OCI-LY3 (cell line): ENCODE data around the gene CCDC150.

ENCODE experiments used
- H2AFZ ChIP-seq: fragments of 200-600, 300-600 bp; shearing (Covaris generic); 2 replicates; pipeline ENCODE4 v1.6.0; 2014; ENCODE audit warnings: antibody characterized with exemption, low read depth, low read length
- H3K27ac ChIP-seq: fragments of 200-600, 300-600 bp; sonication (generic); 2 replicates; pipeline ENCODE4 v1.5.1; 2014; ENCODE audit warnings: mild to moderate bottlenecking, low read length, moderate library complexity, mixed read lengths
- H3K27me3 ChIP-seq: fragments of 200-600, 300-600 bp; sonication (generic); 2 replicates; pipeline ENCODE4 v1.6.1; 2014; ENCODE audit warnings: low read depth, low read length, mixed read lengths
- H3K36me3 ChIP-seq: fragments of 200-600, 300-600 bp; sonication (generic); replicated peaks from 2 replicates; pipeline ENCODE3; 2014; ENCODE audit warnings: low read depth, low read length, mixed read lengths
- H3K4me1 ChIP-seq: fragments of 300-600, 200-600 bp; sonication (generic); 2 replicates; pipeline ENCODE4 v1.6.1; 2014; ENCODE audit warnings: low read length, mixed read lengths
- H3K4me2 ChIP-seq: fragments of 200-600, 300-600 bp; sonication (generic); 2 replicates; pipeline ENCODE4 v1.6.1; 2014; ENCODE audit warnings: low read length, mixed read lengths
- H3K4me3 ChIP-seq: fragments of 300-600, 200-600 bp; sonication (generic); 2 replicates; pipeline ENCODE4 v1.5.1; 2014; ENCODE audit warnings: antibody characterized with exemption, mild to moderate bottlenecking, low read length, moderate library complexity
- H3K79me2 ChIP-seq: fragments of 300-600, 200-600 bp; shearing (Covaris generic); 2 replicates; pipeline ENCODE4 v1.6.1; 2014; ENCODE audit warnings: mild to moderate bottlenecking, low read length, mixed read lengths
- H3K9ac ChIP-seq: fragments of 300-600, 200-600 bp; shearing (Covaris generic); 2 replicates; pipeline ENCODE4 v1.6.0; 2014; ENCODE audit warnings: mild to moderate bottlenecking, low read length, moderate library complexity
- H3K9me3 ChIP-seq: fragments of 200-600, 300-600 bp; shearing (Covaris generic); 2 replicates; pipeline ENCODE4 v1.6.1; 2014; ENCODE audit warnings: low read length, mixed read lengths; ENCODE audit not compliant: insufficient read depth
- H4K20me1 ChIP-seq: fragments of 200-600, 300-600 bp; sonication (generic); 2 replicates; pipeline ENCODE4 v1.6.1; 2016; ENCODE audit warnings: low read length, mixed read lengths; ENCODE audit not compliant: insufficient read depth
- EZH2phosphoT487 ChIP-seq: fragments of 200-600 bp; shearing (Covaris generic); IDR thresholded peaks from 2 replicates; pipeline ENCODE4 v1.6.1; 2018; ENCODE audit warnings: antibody characterized with exemption, mixed run types, low read depth
- TF ChIP-seq, protein P1 (sequence below): fragments of 200-600, 300-600 bp; sonication (generic); IDR thresholded peaks from 2 replicates; pipeline ENCODE4 v1.5.1; 2014; ENCODE audit warnings: antibody characterized with exemption, low read length, low read depth

Gene CCDC150

GRCh38 chr2:196739031-196739430 lies 99.5 kb downstream of the CCDC150 start:
- Histone ChIP-seq H3K79me2 (no peaks in the 10 kb centered on the region), H3K36me3 (peaks cover 25% of the 10 kb centered on the region), H4K20me1 (no peaks in the 10 kb centered on the region), H3K9ac (no peak overlapping the region), H3K27me3 (no peaks in the 10 kb centered on the region), H3K4me3 (no peak overlapping the region), H3K4me1 (no peaks in the 10 kb centered on the region), H3K4me2 (no peak overlapping the region), H3K9me3 (peaks cover 15% of the 10 kb centered on the region; the same call in 1 of the 2 replicates), H3K27ac (no peak overlapping the region), H2AFZ (no peak overlapping the region)
- no peak for TF ChIP-seq EZH2phosphoT487
- TF ChIP-seq, protein P1, sequence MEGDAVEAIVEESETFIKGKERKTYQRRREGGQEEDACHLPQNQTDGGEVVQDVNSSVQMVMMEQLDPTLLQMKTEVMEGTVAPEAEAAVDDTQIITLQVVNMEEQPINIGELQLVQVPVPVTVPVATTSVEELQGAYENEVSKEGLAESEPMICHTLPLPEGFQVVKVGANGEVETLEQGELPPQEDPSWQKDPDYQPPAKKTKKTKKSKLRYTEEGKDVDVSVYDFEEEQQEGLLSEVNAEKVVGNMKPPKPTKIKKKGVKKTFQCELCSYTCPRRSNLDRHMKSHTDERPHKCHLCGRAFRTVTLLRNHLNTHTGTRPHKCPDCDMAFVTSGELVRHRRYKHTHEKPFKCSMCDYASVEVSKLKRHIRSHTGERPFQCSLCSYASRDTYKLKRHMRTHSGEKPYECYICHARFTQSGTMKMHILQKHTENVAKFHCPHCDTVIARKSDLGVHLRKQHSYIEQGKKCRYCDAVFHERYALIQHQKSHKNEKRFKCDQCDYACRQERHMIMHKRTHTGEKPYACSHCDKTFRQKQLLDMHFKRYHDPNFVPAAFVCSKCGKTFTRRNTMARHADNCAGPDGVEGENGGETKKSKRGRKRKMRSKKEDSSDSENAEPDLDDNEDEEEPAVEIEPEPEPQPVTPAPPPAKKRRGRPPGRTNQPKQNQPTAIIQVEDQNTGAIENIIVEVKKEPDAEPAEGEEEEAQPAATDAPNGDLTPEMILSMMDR, result no peak

GRCh38 chr2:196742216-196742615 lies 102.7 kb downstream of the CCDC150 start:
- no peaks in the 10 kb centered on the region for H3K79me2 ChIP-seq
- no peaks in the 10 kb centered on the region for H3K9me3 ChIP-seq
- H4K20me1 ChIP-seq, result no peaks in the 10 kb centered on the region
- H3K4me1 ChIP-seq, result no peaks in the 10 kb centered on the region
- no peak overlapping the region for H3K27ac ChIP-seq
- H3K4me2 ChIP-seq, result no peak overlapping the region
- H3K4me3 ChIP-seq, result no peak overlapping the region
- no peak overlapping the region for H3K9ac ChIP-seq
- no peaks in the 10 kb centered on the region for H3K27me3 ChIP-seq
- H3K36me3 ChIP-seq, result peaks cover 4% of the 10 kb centered on the region
- TF ChIP-seq EZH2phosphoT487, result no peak
- TF ChIP-seq, protein P1, result no peak
- H2AFZ ChIP-seq, result no peak overlapping the region

- H3K4me2 ChIP-seq, result no peak overlapping the region
- no peak for TF ChIP-seq EZH2phosphoT487
- TF ChIP-seq, protein P1, result no peak
- H3K4me3 ChIP-seq, result no peak overlapping the region
- no peaks in the 10 kb centered on the region for H4K20me1 ChIP-seq
- H3K36me3 ChIP-seq, result peaks cover 4% of the 10 kb centered on the region
- no peaks in the 10 kb centered on the region for H3K9me3 ChIP-seq
- H3K4me1 ChIP-seq, result no peaks in the 10 kb centered on the region
- H3K79me2 ChIP-seq, result no peaks in the 10 kb centered on the region
- no peak overlapping the region for H2AFZ ChIP-seq
- H3K27ac ChIP-seq, result no peak overlapping the region
- H3K27me3 ChIP-seq, result no peaks in the 10 kb centered on the region
- H3K9ac ChIP-seq, result no peak overlapping the region
Measured at GRCh38 chr2:196742685-196743084, 103.2 kb downstream of the CCDC150 start.

GRCh38 chr2:196743165-196743564 lies 103.7 kb downstream of the CCDC150 start:
- no peak overlapping the region for H2AFZ ChIP-seq

More at GRCh38 chr2:196743165-196743564, 103.7 kb downstream of the CCDC150 start:
- H3K27me3 ChIP-seq, result no peaks in the 10 kb centered on the region
- H3K36me3 ChIP-seq, result peaks cover 4% of the 10 kb centered on the region
- H3K9me3 ChIP-seq, result no peaks in the 10 kb centered on the region
- H3K4me2 ChIP-seq, result no peak overlapping the region
- H3K79me2 ChIP-seq, result no peaks in the 10 kb centered on the region
- H3K4me1 ChIP-seq, result no peaks in the 10 kb centered on the region
- no peak overlapping the region for H3K27ac ChIP-seq
- H3K9ac ChIP-seq, result no peak overlapping the region
- H3K4me3 ChIP-seq, result no peak overlapping the region
- TF ChIP-seq EZH2phosphoT487, result no peak
- TF ChIP-seq, protein P1, result no peak
- no peaks in the 10 kb centered on the region for H4K20me1 ChIP-seq
